Breast epithelium (tissue), 4 donors: ENCODE results near the gene CHCHD6. TPM values are rescaled to one million over a fixed set of nuclear protein-coding genes. Genes with fewer than 3 reads are reported as not detected.

ENCODE experiments used
- DNase-seq, 2 donors: peaks; one replicate each; pipeline ENCODE4 v3.0.0-alpha.2; 2019; ENCODE audit warnings: low spot score in 2 of 2
- H3K27ac ChIP-seq, 2 donors: fragments of 200-600 bp; sonication (generic) in 1 of 2; one replicate each; pipeline ENCODE4 v1.5.1; 2016 to 2019; ENCODE audit warnings: mild to moderate bottlenecking in 1 of 2
- H3K27me3 ChIP-seq, 2 donors: fragments of 200-600 bp; sonication (generic) in 1 of 2; one replicate each; pipeline versions ENCODE4 v1.5.1 to v1.6.0; 2017 to 2019; ENCODE audit warnings: control low read depth in 1 of 2, mild to moderate bottlenecking in 1 of 2
- H3K36me3 ChIP-seq: fragments of 200-600 bp; one replicate; pipeline ENCODE4 v1.5.1; 2019
- H3K4me1 ChIP-seq, 2 donors: fragments of 200-600 bp; sonication (generic); one replicate each; pipeline ENCODE4 v1.5.1; 2016 to 2019; ENCODE audit warnings: control low read depth in 1 of 2
- H3K4me3 ChIP-seq, 3 donors: fragments of 200-600 bp; sonication (generic); 1 replicate in 2 of 3; 2 replicates in 1 of 3; pipeline ENCODE4 v1.5.1; 2016 to 2019; ENCODE audit warnings: mild to moderate bottlenecking in 3 of 3, moderate library complexity in 2 of 3
- H3K9me3 ChIP-seq, 2 donors: fragments of 200-600 bp; sonication (generic) in 1 of 2; one replicate each; pipeline ENCODE4 v1.5.1; 2016 to 2019; ENCODE audit warnings: control low read depth in 1 of 2
- POLR2A ChIP-seq: fragments of 450-650 bp; IDR thresholded peaks from one replicate; pipeline ENCODE4 v1.6.1; 2016; ENCODE audit warnings: antibody characterized with exemption, mild to moderate bottlenecking, moderate library complexity
- POLR2AphosphoS5 ChIP-seq, 3 donors: sonication (generic); formaldehyde crosslinking; IDR thresholded peaks; one replicate each; pipeline ENCODE4 v1.6.1; 2017; ENCODE audit warnings: antibody characterized with exemption in 3 of 3
- intact Hi-C: fragments of 100-400 bp; cut with DNase I; formaldehyde crosslinking; loops from one replicate; pipeline ENCODE4 v1.15.1; 2023; ENCODE audit warnings: low total_unique reads
- total RNA-seq, 3 donors: library from RNA; depleted of rRNA; stranded (reverse); fragments of >200 nt; gene quantifications; one replicate each; pipeline ENCODE4 v1.1.0, GENCODE V29; 2016
- TF ChIP-seq, protein P1 (sequence below), 3 donors: fragments of 450-650 bp; IDR thresholded peaks; one replicate each; pipeline ENCODE4 v1.5.1; 2016 to 2017; ENCODE audit warnings: antibody characterized with exemption in 3 of 3, mild to moderate bottlenecking in 3 of 3, moderate library complexity in 3 of 3

The CHCHD6 gene
- total RNA-seq, 3 donors from 2014 or later = 12.2 to 21.2 (median 19.3) TPM

GRCh38 chr3:126723237-126723636 is 19.2 kb downstream of the CHCHD6 start:
- DNase-seq = no peak
- TF ChIP-seq POLR2AphosphoS5 (IDR thresholded peaks at IDR 0.05) = no peak
- TF ChIP-seq, protein P1, sequence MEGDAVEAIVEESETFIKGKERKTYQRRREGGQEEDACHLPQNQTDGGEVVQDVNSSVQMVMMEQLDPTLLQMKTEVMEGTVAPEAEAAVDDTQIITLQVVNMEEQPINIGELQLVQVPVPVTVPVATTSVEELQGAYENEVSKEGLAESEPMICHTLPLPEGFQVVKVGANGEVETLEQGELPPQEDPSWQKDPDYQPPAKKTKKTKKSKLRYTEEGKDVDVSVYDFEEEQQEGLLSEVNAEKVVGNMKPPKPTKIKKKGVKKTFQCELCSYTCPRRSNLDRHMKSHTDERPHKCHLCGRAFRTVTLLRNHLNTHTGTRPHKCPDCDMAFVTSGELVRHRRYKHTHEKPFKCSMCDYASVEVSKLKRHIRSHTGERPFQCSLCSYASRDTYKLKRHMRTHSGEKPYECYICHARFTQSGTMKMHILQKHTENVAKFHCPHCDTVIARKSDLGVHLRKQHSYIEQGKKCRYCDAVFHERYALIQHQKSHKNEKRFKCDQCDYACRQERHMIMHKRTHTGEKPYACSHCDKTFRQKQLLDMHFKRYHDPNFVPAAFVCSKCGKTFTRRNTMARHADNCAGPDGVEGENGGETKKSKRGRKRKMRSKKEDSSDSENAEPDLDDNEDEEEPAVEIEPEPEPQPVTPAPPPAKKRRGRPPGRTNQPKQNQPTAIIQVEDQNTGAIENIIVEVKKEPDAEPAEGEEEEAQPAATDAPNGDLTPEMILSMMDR (IDR thresholded peaks at IDR 0.05) = no peak
- TF ChIP-seq POLR2A = no peak
- Histone ChIP-seq H3K4me1 (no peaks in the 10 kb centered on the region), H3K27me3 (no peaks in the 10 kb centered on the region), H3K36me3 (no peaks in the 10 kb centered on the region), H3K9me3 (no peaks in the 10 kb centered on the region), H3K27ac (no peak overlapping the region), H3K4me3 (no peak overlapping the region)
- intact Hi-C loops = no loop called here

DNA sequence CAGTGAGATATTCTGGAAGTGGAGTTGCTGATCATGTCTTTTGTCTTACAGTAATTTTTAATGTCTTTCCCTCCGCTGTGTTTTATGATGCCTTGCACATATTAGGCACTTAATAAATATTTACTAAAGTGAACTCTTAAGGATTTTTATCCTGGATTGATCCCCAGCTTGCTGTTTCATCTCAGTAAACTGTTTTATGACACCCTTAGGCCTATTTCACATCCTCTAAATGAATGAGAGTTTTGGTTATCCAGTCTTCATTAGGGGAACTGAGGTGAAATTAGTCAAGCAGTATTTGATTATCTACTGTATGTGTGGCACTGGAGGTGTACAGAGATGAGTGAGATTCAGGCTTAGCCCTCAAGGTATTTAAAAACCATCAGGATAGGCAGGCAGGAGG is 19.8 kb downstream of the CHCHD6 start:
- no peak for TF ChIP-seq POLR2A
- no peak for TF ChIP-seq POLR2AphosphoS5 (IDR thresholded peaks at IDR 0.05)
- TF ChIP-seq, protein P1 (IDR thresholded peaks at IDR 0.05) = no peak
- intact Hi-C loops = no loop called here
- no peak overlapping the region for H3K27ac ChIP-seq
- no peak for DNase-seq
- no peaks in the 10 kb centered on the region for H3K4me1 ChIP-seq
- no peaks in the 10 kb centered on the region for H3K36me3 ChIP-seq
- H3K9me3 ChIP-seq = no peaks in the 10 kb centered on the region
- H3K27me3 ChIP-seq = no peaks in the 10 kb centered on the region
- no peak overlapping the region for H3K4me3 ChIP-seq

- DNase-seq = no peak
- H3K4me1 ChIP-seq = no peaks in the 10 kb centered on the region
- no peaks in the 10 kb centered on the region for H3K27me3 ChIP-seq
- intact Hi-C loops = no loop called here
- TF ChIP-seq POLR2A (no peak), POLR2AphosphoS5 (IDR thresholded peaks at IDR 0.05) (no peak)
- TF ChIP-seq, protein P1 (IDR thresholded peaks at IDR 0.05) = no peak
- H3K4me3 ChIP-seq = no peak overlapping the region
- H3K27ac ChIP-seq = no peak overlapping the region
- no peaks in the 10 kb centered on the region for H3K36me3 ChIP-seq
- no peaks in the 10 kb centered on the region for H3K9me3 ChIP-seq
Measured at GRCh38 chr3:126728680-126729079, 24.6 kb downstream of the CHCHD6 start.

GRCh38 chr3:126730376-126730775 is 26.3 kb downstream of the CHCHD6 start:
- Histone ChIP-seq H3K36me3 (no peaks in the 10 kb centered on the region), H3K9me3 (no peaks in the 10 kb centered on the region), H3K27me3 (no peaks in the 10 kb centered on the region), H3K4me1 (no peaks in the 10 kb centered on the region), H3K4me3 (no peak overlapping the region), H3K27ac (no peak overlapping the region)
- intact Hi-C loops = loop anchor here (5.0 kb wide), 1 partner anchor 1957 kb away; no protein-coding TSS in a partner anchor
- DNase-seq = no peak
- TF ChIP-seq POLR2AphosphoS5 (IDR thresholded peaks at IDR 0.05) = no peak
- TF ChIP-seq, protein P1 (IDR thresholded peaks at IDR 0.05) = no peak
- TF ChIP-seq POLR2A = no peak

- DNase-seq = no peak
- intact Hi-C loops = loop anchor here (5.0 kb wide), 1 partner anchor 1956 kb away; no protein-coding TSS in a partner anchor
- H3K9me3 ChIP-seq = no peaks in the 10 kb centered on the region
- no peak for TF ChIP-seq POLR2A
- TF ChIP-seq POLR2AphosphoS5 (IDR thresholded peaks at IDR 0.05) = no peak
- TF ChIP-seq, protein P1 (IDR thresholded peaks at IDR 0.05) = no peak
- no peaks in the 10 kb centered on the region for H3K4me1 ChIP-seq
- no peak overlapping the region for H3K4me3 ChIP-seq
- no peaks in the 10 kb centered on the region for H3K27me3 ChIP-seq
- no peaks in the 10 kb centered on the region for H3K36me3 ChIP-seq
- H3K27ac ChIP-seq = no peak overlapping the region
Measured at GRCh38 chr3:126731044-126731443, 27.0 kb downstream of the CHCHD6 start.
